H54 (cell line): ENCODE data around the gene YJU2.
A peak's percentile ranks its signal among the peaks of the same experiment; 100 is the strongest.
"Not testable (repeated sequence)": the region's sequence is repeated elsewhere in the genome, so short reads cannot be mapped to it uniquely, and the experiment has no call there.

ENCODE experiments used
- DNase-seq: peaks from one replicate; pipeline ENCODE4 v3.0.0; 2011; ENCODE audit warnings: low spot score, mixed read lengths; ENCODE audit not compliant: insufficient read length
- FAIRE-seq: peaks from 3 replicates; lab custom pipeline; 2011; peaks lifted over from hg19 to GRCh38; lab: Jason Lieb, UNC
- POLR2A ChIP-seq: IDR thresholded peaks from 2 replicates; pipeline ENCODE4 v1.6.1; 2011; ENCODE audit warnings: low read depth, mild to moderate bottlenecking, low read length

The YJU2 gene

DNA sequence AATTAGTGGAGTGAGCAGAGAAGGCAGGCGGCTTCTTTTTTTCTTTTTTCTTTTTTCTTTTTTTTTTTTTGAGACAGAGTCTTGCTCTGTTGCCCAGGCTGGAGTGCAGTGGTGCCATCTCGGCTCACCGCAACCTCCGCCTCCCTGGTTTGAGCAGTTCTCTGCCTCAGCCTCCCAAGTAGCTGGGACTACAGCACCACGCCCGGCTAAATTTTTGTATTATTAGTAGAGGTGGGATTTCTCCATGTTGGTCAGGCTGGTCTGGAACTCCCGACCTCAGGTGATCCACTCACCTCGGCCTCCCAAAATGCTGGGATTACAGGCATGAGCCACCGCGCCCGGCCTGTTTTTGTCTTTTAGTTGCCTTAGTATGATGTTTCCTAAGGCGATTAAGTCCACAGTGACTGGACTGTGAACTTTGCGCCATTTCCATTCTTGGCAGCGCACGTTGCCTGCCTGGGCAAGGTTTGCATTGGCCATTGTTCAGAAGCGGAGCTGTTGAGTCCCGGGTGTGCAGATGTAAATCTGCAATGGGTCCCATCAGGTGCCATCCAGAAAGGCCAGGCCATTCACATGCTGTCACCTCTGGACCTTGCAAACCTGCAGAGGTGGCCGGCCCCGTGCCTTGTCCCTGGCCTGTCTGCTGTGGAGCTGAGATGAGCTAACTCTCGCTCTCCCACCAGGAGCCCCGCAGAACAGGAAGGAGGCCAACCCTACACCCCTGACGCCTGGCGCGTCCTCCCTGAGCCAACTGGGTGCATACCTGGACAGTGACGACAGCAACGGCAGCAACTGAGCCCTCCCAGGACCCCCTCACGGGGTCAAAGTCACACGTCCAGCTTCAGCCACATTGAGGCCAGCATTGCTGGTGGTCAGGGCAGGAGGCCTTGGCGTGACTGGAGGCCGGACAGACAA, 21.3 kb downstream of the YJU2 start:
- FAIRE-seq (no peak), DNase-seq (no peak)
- no peak for TF ChIP-seq POLR2A

DNA sequence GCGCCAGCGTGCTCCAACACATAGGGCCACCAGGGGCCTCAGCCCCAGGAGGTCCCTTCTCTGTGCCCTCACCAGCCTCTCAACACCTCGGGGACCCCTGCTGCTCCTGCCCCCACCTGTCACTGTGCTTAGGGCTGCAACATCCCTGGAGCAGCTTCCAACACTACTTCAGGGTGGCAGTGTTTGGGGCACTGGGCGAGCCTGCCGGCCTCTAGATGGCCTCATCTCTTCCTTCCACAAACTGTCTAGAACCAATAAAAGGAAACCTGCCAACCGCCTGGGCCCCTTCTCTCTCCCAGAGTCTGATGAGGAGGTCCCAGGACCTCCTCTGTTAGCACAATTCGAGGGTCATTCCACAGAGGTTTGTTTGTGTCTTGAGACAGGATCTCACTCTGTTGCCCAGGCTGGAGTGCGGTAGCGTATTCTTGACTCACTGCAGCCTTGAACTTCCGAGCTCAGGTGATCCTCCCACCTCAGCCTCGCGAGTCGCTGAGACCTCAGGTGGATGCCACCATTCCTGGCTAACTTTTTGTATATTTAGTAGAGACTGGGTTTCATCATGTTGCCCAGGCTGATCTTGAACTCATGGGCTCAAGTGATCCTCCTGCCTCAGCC, 22.0 kb downstream of the YJU2 start:
- DNase-seq, result no peak
- no peak for FAIRE-seq
- no peak for TF ChIP-seq POLR2A

DNA sequence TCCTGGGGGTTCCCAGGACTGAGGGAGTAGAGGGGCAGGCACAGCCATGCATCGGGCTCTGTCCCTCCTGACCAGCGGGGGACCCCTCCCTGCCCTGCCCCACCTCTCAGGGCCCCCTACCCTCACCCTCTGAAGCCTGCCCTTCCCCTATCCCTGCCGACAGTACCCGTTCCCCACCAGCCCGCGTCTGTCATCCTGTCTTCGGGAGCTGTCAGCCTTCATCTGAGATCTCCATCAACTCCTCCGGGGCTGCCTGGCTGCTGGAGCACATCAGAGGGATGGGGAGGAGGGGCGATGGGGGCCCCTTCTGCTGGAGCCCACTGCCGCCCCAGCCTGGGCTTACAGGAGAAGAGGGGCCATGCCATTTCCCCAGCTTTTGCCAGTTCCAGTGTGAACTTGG, 26.0 kb downstream of the YJU2 start:
- no peak for TF ChIP-seq POLR2A
- DNase-seq (no peak), FAIRE-seq (no peak)

DNA sequence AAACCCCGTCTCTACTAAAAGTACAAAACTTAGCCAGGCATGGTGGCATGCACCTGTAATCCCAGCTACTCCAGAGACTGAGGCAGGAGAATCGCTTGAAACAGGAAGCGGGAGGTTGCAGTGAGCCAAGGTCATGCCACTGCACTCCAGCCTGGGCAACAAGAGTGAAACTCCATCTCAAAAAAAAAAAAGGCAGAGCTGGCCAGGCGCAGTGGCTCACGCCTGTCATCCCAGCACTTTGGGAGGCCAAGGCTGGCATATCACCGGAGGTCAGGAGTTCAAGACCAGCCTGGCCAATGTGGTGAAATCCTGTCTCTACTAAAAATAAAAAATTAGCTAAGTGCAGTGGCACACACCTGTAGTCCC, 27.4 kb downstream of the YJU2 start:
- not testable (repeated sequence) for DNase-seq, FAIRE-seq

DNA sequence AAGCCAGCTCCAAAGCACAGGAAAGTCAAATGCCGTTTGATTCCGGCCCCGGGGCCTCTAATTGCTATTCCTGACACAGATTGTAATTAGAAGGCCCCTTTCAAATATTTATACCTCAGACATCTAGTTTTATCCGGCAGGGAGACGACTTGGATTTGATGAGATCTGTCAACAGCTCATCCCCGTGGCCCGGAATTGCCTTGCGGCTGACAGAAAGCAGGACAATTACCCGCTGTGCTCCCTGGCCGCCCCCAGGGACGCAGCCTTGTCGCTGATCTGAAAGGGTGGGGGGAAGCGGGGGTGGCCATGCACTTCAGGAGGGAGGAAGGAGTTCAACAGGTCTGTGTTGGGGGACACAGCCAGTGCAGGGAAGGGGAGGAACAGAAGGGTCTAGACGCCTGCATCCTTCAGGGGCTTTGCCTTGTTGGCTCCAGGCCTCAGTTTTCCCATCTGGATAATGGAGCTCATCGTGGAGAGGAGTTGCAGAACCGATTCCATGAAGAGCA, 30.4 kb downstream of the YJU2 start:
- TF ChIP-seq POLR2A, result no peak
- DNase-seq (no peak), FAIRE-seq (no peak)

DNA sequence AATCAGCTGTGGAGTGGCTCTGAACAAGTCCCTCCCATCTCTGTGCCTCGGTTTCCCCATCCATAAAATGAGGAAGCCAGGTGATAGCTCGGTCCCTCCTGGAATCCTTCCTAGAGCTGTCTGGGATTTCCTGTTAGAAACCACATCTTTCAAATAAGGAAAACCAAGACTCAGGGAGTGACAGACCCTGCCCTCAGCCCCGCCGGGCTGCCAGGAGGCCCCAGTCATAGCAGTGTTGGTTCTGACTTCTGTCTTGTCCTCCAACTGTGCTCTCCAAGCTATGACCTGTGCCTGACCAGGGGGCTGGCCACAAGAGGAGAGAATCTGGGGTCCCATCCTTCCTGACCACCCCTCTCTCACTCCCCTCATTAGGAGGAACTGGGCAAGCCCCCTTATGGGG, 31.1 kb downstream of the YJU2 start:
- no peak for DNase-seq
- FAIRE-seq, result no peak

DNA sequence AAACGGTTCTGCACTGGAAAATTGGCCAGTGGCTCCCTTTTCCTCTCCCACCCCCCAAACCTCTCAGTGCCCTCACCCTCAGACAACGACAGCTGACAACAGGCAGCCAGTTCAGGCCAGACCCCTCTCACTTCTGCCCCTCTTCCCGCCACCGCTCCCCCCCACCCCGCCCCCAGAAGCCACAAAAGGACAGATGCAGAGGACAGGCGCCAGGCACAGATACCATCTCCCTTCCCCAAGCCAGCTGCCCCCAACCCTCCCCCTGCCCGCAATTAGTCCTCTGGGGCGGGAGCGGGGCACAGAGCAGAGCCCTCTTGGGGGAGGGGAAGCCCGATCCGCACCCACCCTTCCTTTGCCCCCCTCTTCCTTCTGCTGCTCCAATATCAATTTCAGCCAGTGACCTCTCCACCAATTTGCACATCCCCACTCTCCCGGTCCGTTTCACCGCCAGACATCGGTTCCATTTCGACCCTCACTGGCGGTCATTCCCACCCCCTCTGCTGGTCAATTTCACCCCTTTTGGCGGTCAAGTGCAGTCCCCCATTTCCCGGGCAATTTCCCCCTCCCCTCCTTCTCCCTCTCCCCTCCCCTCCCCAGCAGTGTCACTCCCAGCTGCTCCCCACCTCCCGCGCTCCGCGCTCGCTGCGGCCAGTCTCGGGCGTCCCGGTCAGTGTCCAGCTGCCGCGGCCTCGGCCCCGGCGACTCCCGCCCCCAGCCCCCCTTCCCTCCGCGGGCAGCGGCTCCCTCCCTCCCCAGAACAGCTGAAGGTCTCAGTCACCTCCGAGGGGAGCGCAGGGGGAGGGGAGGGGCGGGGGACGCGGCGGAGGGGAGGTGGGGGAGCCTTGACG, 31.8 kb downstream of the YJU2 start, which contains the start of gene SHD:
TSS of gene SHD (plus strand) at position 848 of the 848 bp plus-strand sequence. CDS start 798 bp downstream, outside the sequence.
- FAIRE-seq (no peak), DNase-seq (no peak)
- TF ChIP-seq POLR2A, result no peak

More for the DNA sequence above, 31.1 kb downstream of the YJU2 start:
- TF ChIP-seq POLR2A, result no peak

DNA sequence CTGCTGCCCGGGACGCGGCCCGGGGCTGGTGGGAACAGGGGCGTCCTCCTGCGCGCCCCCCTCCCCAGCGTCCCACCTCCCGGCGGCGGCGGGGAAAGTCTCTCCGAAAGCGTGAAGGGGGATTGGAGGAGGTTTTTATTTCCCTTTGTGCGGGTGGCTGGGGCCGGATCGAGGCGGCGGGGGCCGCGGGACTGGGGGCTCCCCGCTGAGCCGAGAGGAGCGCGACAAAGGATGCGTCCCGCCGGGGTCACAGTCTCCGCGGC, 32.3 kb downstream of the YJU2 start:
- no peak for TF ChIP-seq POLR2A
- no peak for FAIRE-seq

DNA sequence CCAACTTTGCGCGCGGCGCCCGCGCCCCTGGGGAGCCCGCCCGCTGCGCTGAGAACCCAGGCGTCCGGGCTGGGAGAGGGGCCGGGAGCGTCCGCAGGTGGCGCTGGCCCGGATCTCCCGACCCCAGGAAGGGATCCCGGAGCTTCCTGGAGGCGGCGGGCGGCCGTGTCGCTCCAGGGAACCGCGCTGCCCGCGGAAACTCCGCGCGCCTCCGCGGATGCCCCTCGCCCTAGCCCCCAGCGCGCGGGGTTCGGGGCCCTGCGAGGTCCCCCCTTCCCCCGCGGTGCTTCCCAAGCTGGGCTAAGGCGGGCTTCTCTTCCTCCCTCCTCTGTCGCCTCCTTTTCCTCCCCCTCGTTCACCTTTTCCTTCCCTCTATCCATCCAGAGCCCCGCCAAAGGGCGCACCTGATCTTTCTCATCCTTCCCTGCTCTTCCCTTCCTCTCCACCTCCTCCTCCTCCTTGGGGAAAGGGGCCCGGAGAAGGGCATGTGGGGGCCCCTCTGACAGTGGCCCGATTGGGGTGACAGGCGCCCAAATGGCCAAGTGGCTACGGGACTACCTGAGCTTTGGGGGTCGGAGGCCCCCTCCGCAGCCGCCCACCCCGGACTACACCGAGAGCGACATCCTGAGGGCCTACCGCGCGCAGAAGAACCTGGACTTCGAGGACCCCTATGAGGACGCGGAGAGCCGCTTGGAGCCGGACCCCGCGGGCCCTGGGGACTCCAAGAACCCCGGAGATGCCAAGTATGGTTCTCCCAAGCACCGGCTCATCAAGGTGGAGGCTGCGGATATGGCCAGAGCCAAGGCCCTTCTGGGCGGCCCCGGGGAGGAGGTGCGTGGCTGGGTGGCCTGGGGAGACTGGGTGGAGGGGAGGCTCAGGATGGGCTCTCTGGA, 32.9 kb downstream of the YJU2 start:
- FAIRE-seq (no peak), DNase-seq (no peak)
- no peak for TF ChIP-seq POLR2A

More for the DNA sequence above, 32.3 kb downstream of the YJU2 start:
- no peak for DNase-seq

DNA sequence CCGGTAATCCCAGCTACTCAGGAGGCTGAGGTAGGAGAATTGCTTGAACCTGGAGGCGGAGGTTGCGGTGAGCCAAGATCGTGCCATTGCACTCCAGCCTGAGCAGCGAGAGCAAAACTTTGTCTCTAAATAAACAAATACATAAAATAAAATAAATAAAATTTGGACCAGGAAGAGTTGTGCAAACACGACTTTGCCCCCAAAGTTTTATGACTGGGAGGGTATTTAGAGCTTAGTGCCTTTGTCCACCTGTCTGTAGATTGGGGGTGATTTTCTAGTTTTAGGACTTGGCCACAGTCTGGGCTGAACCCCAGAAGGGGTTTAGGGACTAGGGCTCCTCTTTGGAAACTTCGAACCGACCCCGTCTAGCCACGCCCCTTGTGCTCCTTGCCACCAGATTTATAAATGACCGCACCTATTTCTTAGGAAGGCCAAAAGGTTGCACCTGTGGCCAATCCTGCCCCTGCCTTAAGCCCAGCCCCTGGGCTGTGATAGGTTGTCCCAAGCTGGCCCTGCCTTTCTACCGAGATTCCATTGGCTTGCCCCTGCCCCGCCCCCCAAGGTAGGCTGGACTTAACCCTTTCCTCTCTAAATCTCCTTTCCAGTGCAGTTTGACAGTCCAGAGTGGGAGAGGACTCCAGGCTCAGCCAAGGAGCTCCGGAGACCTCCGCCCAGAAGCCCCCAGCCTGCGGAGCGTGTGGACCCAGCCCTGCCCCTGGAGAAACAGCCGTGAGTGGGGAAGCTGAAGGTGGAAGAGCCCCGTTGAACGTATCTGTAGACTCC, 37.5 kb downstream of the YJU2 start:
- DNase-seq (peak; percentile 74), FAIRE-seq (no peak)
- no peak for TF ChIP-seq POLR2A

DNA sequence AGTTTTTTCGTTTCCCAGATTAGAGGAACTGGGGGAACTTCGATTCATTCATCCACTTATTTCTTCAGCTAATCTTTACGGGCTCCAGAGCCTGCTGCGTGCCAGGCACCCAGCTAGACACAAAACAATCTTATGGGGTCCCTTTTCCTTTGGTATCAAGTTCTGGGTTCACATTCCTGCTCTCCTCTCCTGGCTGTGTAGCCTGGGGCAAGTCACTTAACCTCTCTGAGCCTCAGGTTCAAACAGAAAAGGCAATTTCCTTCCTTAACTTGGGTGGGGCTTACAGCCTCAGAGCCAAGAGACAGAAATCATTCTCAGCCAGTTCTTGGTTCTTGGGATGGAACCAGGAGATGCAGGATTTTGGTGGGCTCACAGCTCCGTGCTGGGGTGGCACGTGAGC, 38.1 kb downstream of the YJU2 start:
- no peak for TF ChIP-seq POLR2A
- FAIRE-seq, result no peak
- DNase-seq, result no peak

DNA sequence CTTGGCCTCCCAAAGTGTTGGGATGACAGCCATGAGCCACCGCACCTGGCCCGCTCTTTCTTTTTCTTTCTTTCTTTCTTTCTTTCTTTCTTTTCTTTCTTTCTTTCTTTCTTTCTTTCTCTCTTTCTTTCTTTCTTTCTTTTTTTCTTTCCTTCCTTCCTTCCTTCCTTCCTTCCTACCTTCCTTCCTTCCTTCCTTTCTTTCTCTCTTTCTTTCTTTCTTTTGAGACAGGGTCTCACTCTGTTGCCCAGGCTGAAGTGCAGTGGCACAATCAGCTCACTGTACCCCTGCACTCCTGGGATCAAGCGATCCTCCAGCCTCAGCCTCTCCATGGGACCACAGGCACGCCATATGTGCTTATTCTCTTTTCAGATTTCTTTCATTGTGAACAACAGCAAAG, 39.3 kb downstream of the YJU2 start:
- not testable (repeated sequence) for FAIRE-seq, DNase-seq
